LNCaP clone FGC (cell line): ENCODE data around the gene ZMYM4.

Experiments used
- DNase-seq: peaks from one replicate; pipeline ENCODE4 v3.0.0-alpha.2; 2011; ENCODE audit warnings: low read depth
- H3K4me3 ChIP-seq: 2 replicates; pipeline ENCODE4 v1.5.1; 2011; ENCODE audit warnings: mild to moderate bottlenecking, low read depth, low read length, control low read depth
- TF ChIP-seq, protein P1 (sequence below): IDR thresholded peaks from 2 replicates; pipeline ENCODE4 v1.5.1; 2012; ENCODE audit warnings: mild to moderate bottlenecking; ENCODE audit not compliant: control insufficient read depth, insufficient read depth; ENCODE audit errors: extremely low read depth

The ZMYM4 gene

DNA sequence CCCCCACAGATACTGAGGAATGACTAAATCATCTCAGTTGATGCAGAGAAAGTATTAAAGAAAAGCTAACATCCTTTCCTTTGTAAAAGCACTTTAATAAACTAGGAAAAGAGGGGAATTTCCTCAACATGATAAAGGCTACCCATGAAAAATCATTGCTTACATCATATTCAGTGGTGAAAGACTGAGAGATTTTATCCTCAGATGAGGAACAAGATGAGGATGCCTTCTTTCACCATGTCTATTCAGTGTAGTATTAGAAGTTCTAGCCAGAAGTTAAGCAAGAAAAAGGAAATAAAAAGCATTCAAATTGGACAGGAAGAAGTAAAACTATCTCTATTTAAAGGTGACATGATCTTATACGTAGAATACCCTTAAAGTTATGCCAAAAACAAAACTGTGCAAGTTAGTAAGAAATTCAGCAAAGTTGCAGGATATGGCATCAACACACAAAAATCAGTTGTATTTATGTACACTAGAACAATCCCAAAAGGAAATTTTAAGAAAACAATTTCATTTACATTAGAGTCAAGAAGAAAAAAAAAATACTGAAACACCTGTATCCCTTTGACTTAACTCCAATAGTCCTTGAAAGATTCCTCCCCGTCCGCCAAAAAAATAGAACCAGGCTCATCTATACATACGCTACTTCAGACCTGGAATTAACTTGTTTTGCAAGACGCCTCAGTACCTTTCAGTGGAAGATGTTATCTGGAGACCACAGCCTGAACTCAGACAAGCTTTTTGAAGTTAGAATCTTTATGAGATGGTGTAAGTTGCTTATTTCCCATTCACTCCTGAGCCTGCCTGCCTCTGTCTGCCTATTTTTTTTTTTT, 17.5 kb downstream of the ZMYM4 start:
- TF ChIP-seq, protein P1, sequence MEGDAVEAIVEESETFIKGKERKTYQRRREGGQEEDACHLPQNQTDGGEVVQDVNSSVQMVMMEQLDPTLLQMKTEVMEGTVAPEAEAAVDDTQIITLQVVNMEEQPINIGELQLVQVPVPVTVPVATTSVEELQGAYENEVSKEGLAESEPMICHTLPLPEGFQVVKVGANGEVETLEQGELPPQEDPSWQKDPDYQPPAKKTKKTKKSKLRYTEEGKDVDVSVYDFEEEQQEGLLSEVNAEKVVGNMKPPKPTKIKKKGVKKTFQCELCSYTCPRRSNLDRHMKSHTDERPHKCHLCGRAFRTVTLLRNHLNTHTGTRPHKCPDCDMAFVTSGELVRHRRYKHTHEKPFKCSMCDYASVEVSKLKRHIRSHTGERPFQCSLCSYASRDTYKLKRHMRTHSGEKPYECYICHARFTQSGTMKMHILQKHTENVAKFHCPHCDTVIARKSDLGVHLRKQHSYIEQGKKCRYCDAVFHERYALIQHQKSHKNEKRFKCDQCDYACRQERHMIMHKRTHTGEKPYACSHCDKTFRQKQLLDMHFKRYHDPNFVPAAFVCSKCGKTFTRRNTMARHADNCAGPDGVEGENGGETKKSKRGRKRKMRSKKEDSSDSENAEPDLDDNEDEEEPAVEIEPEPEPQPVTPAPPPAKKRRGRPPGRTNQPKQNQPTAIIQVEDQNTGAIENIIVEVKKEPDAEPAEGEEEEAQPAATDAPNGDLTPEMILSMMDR: no peak
- no peak overlapping the region for H3K4me3 ChIP-seq
- no peak for DNase-seq

GRCh38 chr1:35287807-35288640, 19.5 kb downstream of the ZMYM4 start:
- no peak overlapping the region for H3K4me3 ChIP-seq
- no peak for DNase-seq
- TF ChIP-seq, protein P1: no peak

DNA sequence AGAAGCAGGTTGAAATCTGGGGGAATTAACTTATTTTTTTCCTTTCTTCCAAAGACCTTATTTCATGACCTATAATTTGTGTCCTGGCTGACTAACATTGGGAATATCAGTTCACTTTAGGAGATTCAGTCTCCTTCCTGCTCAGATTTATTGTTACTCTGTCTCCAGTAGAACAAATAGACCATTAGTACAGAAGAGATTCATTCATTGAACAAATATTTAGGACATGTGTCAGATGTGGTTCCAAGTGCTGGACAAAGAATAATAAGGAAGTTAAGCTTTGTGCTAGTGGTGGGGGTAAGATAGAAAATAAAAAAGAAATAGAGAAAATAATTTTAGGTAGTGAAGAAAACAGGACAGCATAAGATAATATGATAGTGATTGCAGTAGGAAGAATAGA, 20.3 kb downstream of the ZMYM4 start:
- no peak overlapping the region for H3K4me3 ChIP-seq
- DNase-seq: no peak
- TF ChIP-seq, protein P1: no peak

DNA sequence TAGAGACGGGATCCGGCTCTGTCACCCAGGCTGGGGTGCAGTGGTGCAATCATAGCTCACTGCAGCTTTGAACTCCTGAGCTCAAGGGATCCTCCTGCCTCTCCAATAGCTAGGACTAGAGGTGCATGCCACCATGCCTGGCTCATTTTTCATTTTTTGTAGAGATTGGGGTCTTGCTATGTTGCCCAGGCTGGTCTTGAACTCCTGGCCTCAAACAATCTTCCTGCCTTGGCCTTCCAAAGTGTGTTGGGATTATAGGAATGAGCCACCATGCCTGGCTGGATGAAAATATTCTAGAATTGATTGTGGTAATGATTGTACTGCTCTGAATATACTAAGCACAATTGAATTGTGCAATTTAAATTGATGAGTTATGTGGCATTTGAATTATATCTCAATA, 21.9 kb downstream of the ZMYM4 start:
- no peak overlapping the region for H3K4me3 ChIP-seq
- TF ChIP-seq, protein P1: no peak
- no peak for DNase-seq

DNA sequence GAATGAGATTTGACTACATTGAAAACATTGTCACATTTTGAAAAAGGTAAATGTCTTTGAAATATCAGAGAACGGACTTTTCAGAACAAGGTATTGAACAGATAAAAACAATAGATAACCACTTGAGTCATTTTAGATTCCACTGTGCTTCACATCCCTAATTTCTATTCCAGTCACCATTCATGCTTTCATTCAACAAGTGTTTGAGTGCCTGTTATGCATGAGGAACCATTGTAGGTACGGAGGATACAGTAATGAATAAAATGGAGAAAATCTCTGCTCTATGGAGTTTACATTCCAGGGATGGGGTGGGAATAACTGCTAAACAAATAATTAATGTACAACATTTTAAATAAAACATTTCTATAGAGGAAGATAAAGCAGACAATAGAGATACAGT, 26.3 kb downstream of the ZMYM4 start:
- TF ChIP-seq, protein P1: no peak
- H3K4me3 ChIP-seq: no peak overlapping the region
- no peak for DNase-seq

DNA sequence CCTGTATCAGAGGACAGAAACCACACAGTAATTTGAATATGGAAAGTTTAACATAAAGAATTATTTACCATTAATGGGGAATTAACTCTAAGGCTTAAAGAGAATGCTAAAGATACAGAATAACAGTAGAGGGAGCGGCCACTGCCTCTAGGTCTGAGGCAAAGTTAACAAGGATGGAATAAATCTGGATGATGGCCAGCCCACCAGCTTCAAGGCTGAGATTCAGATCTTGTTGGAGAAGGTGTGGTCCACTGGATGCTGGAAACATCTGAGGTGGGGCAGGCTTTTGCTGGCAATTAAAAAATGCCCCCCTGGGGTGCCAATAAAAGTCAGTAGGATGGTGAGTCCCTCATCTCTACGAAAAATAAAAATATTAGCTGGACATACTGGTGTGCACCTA, 29.4 kb downstream of the ZMYM4 start:
- DNase-seq: no peak
- TF ChIP-seq, protein P1: no peak

DNA sequence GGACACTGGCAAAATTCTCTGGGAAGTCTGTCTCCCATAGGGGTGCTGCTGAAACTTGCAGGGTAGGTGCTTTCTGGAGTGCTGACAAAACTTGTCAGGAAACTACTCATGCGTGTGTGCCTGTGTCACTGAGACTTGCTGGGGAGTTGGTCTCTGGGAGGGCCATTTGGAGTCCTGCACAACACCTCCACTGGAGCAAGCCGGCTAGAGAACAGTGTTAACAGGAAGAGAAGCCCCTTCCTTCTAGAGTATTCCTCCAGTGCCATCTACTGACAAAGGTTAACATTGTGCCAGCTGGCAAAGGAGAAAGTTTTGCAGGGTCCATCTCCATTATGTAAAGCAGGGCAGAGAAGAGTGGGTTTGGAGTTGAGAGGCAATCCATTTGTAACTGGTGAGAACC, 30.0 kb downstream of the ZMYM4 start:
- peak; percentile 7 for DNase-seq
- TF ChIP-seq, protein P1: peak; percentile 35; the same call in 1 of the 2 replicates
- H3K4me3 ChIP-seq: no peak overlapping the region

More for the DNA sequence above, 29.4 kb downstream of the ZMYM4 start:
- no peak overlapping the region for H3K4me3 ChIP-seq
